SU-DHL-6 (cell line): ENCODE measurements around the gene TWIST2.

ENCODE experiments used
- H2AFZ ChIP-seq: fragments of 200-600 bp; sonication (generic); 2 replicates; pipeline ENCODE4 v1.6.1; 2014; ENCODE audit warnings: low read depth, mild to moderate bottlenecking, moderate library complexity, mixed read lengths, antibody characterized with exemption, low read length; ENCODE audit not compliant: severe bottlenecking
- H3F3A ChIP-seq: fragments of 200-600 bp; shearing (Covaris generic); 2 replicates; pipeline ENCODE4 v1.6.0; 2016; ENCODE audit warnings: antibody characterized with exemption, mild to moderate bottlenecking; ENCODE audit not compliant: insufficient read depth
- H3K27ac ChIP-seq: fragments of 200-600 bp; sonication (generic); 2 replicates; pipeline ENCODE4 v1.5.1; 2016; ENCODE audit warnings: low read depth, mild to moderate bottlenecking, low read length, moderate library complexity, mixed read lengths
- H3K27me3 ChIP-seq: fragments of 200-600 bp; sonication (generic), shearing (Covaris generic); 2 replicates; pipeline ENCODE4 v1.6.0; 2014; ENCODE audit warnings: mild to moderate bottlenecking, low read length
- H3K36me3 ChIP-seq: fragments of 200-600 bp; sonication (generic); 2 replicates; pipeline ENCODE4 v1.6.1; 2014; ENCODE audit warnings: mild to moderate bottlenecking, low read length, mixed read lengths
- H3K4me2 ChIP-seq: fragments of 300-600, 200-600 bp; shearing (Covaris generic), sonication (generic); 2 replicates; pipeline ENCODE4 v1.6.0; 2014; ENCODE audit warnings: low read length, low read depth, mild to moderate bottlenecking; ENCODE audit not compliant: poor library complexity, severe bottlenecking
- H3K4me3 ChIP-seq: fragments of 200-600 bp; sonication (generic); 2 replicates; pipeline ENCODE4 v1.5.1; 2014; ENCODE audit warnings: antibody characterized with exemption, low read length, mild to moderate bottlenecking, mixed read lengths; ENCODE audit not compliant: insufficient read depth, poor library complexity, severe bottlenecking
- H3K79me2 ChIP-seq: fragments of 200-600 bp; sonication (generic); 2 replicates; pipeline ENCODE4 v1.6.1; 2014; ENCODE audit warnings: mild to moderate bottlenecking, low read length, moderate library complexity; ENCODE audit not compliant: insufficient read depth
- H3K9ac ChIP-seq: fragments of 200-600 bp; sonication (generic); 2 replicates; pipeline ENCODE4 v1.7.0; 2014; ENCODE audit warnings: mild to moderate bottlenecking, low read length
- H3K9me2 ChIP-seq: fragments of 200-600 bp; sonication (generic); replicated peaks from 2 replicates; pipeline ENCODE4 v1.6.1; 2014; ENCODE audit warnings: low read length; ENCODE audit not compliant: insufficient read depth
- H3K9me3 ChIP-seq: fragments of 200-600 bp; sonication (generic); 2 replicates; pipeline ENCODE4 v1.6.1; 2014; ENCODE audit warnings: low read length, mixed read lengths; ENCODE audit not compliant: insufficient read depth
- H4K20me1 ChIP-seq: fragments of 200-600 bp; sonication (generic); 2 replicates; pipeline ENCODE4 v1.6.1; 2014; ENCODE audit warnings: low read depth, mild to moderate bottlenecking, antibody characterized with exemption, low read length, moderate library complexity, mixed read lengths
- EZH2phosphoT487 ChIP-seq: fragments of 200-600 bp; sonication (generic), shearing (Covaris generic); conservative IDR thresholded peaks from 2 replicates; pipeline ENCODE4 v1.6.1; 2018; ENCODE audit warnings: mild to moderate bottlenecking, antibody characterized with exemption, low read length, moderate library complexity, mixed read lengths
- TF ChIP-seq, protein P1 (sequence below): fragments of 200-600 bp; sonication (generic); IDR thresholded peaks from one replicate; pipeline ENCODE4 v1.5.1; 2017; ENCODE audit warnings: antibody characterized with exemption, mild to moderate bottlenecking, low read length, moderate library complexity; ENCODE audit not compliant: insufficient read depth, poor library complexity, severe bottlenecking

Gene TWIST2

GRCh38 chr2:238848976-238849853 lies 1.3 kb downstream of the TWIST2 start:
- Histone ChIP-seq H3K9me3 (no peaks in the 10 kb centered on the region), H3K36me3 (no peaks in the 10 kb centered on the region), H3F3A (no peaks in the 10 kb centered on the region), H2AFZ (no peak overlapping the region), H4K20me1 (no peaks in the 10 kb centered on the region), H3K79me2 (no peaks in the 10 kb centered on the region), H3K9ac (no peak overlapping the region), H3K27ac (no peak overlapping the region), H3K9me2 (no peaks in the 10 kb centered on the region), H3K27me3 (no peaks in the 10 kb centered on the region), H3K4me3 (no peak overlapping the region), H3K4me2 (no peak overlapping the region)
- TF ChIP-seq EZH2phosphoT487, result no peak
- TF ChIP-seq, protein P1, sequence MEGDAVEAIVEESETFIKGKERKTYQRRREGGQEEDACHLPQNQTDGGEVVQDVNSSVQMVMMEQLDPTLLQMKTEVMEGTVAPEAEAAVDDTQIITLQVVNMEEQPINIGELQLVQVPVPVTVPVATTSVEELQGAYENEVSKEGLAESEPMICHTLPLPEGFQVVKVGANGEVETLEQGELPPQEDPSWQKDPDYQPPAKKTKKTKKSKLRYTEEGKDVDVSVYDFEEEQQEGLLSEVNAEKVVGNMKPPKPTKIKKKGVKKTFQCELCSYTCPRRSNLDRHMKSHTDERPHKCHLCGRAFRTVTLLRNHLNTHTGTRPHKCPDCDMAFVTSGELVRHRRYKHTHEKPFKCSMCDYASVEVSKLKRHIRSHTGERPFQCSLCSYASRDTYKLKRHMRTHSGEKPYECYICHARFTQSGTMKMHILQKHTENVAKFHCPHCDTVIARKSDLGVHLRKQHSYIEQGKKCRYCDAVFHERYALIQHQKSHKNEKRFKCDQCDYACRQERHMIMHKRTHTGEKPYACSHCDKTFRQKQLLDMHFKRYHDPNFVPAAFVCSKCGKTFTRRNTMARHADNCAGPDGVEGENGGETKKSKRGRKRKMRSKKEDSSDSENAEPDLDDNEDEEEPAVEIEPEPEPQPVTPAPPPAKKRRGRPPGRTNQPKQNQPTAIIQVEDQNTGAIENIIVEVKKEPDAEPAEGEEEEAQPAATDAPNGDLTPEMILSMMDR, result no peak

DNA sequence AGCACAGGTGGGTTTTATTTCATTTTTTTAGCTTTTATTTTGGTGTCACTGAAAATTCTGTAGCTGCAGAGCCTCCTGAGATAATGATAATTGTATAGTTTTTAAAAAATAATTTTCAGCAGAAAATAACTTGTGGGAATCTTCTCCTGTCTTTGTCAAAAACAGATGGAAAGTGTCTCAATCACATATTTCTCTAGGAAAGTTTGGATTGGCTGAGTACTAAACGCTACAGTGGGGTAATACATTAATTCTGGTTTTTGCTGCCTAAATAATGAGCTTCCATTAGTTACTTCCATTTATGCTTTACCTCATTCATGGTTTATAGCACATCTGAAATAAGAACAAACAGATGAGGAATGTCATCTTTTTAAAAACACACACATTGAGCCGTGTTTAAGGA lies 2.2 kb downstream of the TWIST2 start:
- no peak overlapping the region for H3K9ac ChIP-seq
- H3K27ac ChIP-seq, result no peak overlapping the region
- H3K4me2 ChIP-seq, result no peak overlapping the region
- no peak for TF ChIP-seq EZH2phosphoT487
- TF ChIP-seq, protein P1, result no peak
- no peaks in the 10 kb centered on the region for H3F3A ChIP-seq
- no peaks in the 10 kb centered on the region for H4K20me1 ChIP-seq
- H3K79me2 ChIP-seq, result no peaks in the 10 kb centered on the region
- no peak overlapping the region for H3K4me3 ChIP-seq
- no peaks in the 10 kb centered on the region for H3K9me2 ChIP-seq
- H2AFZ ChIP-seq, result no peak overlapping the region
- no peaks in the 10 kb centered on the region for H3K36me3 ChIP-seq
- H3K27me3 ChIP-seq, result no peaks in the 10 kb centered on the region
- H3K9me3 ChIP-seq, result no peaks in the 10 kb centered on the region

DNA sequence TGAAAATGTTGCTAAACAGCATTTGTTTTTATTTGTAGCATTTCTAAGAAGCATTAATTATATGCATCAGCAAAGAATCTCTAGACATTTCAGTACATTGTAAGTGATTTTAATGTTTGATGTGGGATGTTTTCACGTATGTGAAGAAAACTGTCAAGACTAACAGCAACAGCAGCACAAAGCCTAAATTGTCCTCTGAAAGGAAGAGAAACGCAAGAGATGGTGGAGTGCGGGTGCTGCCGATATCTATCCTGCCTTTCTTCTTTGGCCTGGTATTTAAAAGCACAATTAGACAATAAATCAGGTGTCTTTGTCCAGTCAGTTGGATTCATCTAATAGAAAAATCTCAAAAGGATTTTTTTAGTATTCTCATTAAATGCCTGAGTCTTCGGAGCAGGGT lies 3.1 kb downstream of the TWIST2 start:
- Histone ChIP-seq H3K36me3 (no peaks in the 10 kb centered on the region), H3K9me2 (no peaks in the 10 kb centered on the region), H3K9me3 (no peaks in the 10 kb centered on the region), H3K4me2 (no peak overlapping the region), H2AFZ (no peak overlapping the region), H4K20me1 (no peaks in the 10 kb centered on the region), H3K27me3 (no peaks in the 10 kb centered on the region), H3K4me3 (no peak overlapping the region), H3K27ac (no peak overlapping the region), H3K9ac (no peak overlapping the region), H3F3A (no peaks in the 10 kb centered on the region), H3K79me2 (no peaks in the 10 kb centered on the region)
- TF ChIP-seq, protein P1, result no peak
- TF ChIP-seq EZH2phosphoT487, result no peak
